Endothelial cell of hepatic sinusoid (primary cell): Measurements from ENCODE around the gene IFNGR2.
"Not testable (repeated sequence)": the region's sequence is repeated elsewhere in the genome, so short reads cannot be mapped to it uniquely, and the experiment has no call there.

Experiments
- in situ Hi-C: cut with HindIII; loops from 2 replicates; pipeline ENCODE4 v1.10.0; 2017; ENCODE audit warnings: low sequenced_read_pairs

The IFNGR2 gene

GRCh38 chr21:33433425-33434114, 30.4 kb downstream of the IFNGR2 start:
- in situ Hi-C loops, result no loop called here

GRCh38 chr21:33434770-33435360, 31.7 kb downstream of the IFNGR2 start:
- in situ Hi-C loops, result no loop called here

DNA sequence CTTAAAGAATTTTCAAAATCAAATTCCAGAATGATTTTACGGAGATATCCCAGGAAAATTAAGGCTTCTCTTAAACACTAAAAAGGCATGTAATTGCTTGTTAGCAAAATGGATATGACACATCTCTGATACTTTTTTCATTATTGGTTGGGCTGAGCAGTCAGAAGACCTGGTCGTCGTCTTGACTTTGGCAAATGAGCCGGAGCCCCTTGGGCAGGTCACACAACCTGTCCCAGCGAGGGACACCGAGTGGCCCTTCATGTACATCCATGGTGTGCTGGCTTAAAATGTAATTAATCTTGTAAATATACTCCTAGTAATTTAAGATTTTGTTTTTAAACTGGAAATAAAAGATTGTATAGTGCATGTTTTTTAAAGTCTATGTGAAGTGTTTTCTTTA, 33.9 kb downstream of the IFNGR2 start:
- in situ Hi-C loops, result no loop called here

GRCh38 chr21:33441489-33442477, 38.6 kb downstream of the IFNGR2 start:
- in situ Hi-C loops, result no loop called here

- in situ Hi-C loops, result no loop called here
Observed at GRCh38 chr21:33443194-33443593, 40.0 kb downstream of the IFNGR2 start.

- in situ Hi-C loops, result no loop called here
Observed at GRCh38 chr21:33444499-33444898, 41.3 kb downstream of the IFNGR2 start.

DNA sequence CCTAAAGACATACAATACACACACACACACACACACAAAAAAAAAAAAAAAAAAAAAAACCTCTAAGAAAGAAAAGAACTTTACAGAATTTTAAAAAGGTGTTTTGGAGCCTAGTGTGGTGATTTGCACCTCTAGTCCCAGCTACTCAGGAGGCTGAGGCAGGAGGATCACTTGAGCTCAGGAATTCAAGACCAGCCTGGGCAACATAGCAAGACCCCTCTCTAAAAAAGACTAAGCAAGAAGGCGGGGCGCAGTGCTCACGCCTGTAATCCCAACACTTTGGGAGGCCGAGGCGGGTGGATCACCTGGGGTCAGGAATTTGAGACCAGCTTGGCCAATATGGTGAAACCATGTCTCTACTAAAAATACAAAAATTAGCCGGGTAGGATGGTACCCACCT, 43.4 kb downstream of the IFNGR2 start:
- in situ Hi-C loops, result not testable (repeated sequence)

DNA sequence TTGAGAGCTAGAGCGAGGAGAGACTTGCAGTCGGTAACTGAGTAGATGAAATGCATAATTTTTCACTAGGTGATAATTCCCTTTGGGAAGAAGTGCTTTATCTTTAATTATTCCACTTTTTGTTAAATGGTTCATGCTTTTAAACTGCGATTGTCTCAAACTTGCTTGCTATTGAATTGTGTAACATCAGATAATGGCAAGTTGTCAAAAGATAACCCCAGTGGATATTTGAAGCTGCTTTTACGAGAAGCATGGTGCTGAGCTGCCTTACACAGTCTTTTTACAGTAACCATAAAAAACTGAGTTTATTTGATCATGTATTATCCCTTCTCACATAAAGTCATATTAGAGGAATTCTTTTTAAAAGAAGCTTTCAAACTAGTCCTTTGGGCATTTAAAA, 46.4 kb downstream of the IFNGR2 start:
- in situ Hi-C loops, result loop anchor here (10.0 kb wide), 1 partner anchor 245 kb away; no protein-coding TSS in a partner anchor

DNA sequence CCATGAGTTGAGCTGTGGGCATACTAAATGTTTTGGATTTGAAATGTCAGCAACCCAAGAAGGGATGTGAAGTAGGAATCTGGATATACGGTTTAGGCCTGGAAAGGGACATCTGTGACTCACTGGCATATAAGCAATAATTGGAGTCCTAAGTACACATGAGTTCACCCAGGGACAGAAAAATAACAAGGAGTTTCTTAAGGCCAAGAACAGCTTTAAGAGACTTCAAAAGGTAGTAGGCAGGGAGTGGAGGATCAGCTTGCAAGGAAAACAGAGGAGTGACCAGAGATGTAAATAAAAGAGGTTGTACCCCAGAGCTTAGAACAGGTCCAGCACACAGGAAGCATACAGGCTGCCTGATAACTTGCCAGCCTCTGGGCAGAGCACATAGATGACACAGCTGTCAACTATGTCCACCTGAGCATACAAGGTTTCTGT, 48.4 kb downstream of the IFNGR2 start:
- in situ Hi-C loops, result loop anchor here (10.0 kb wide), 1 partner anchor 247 kb away; no protein-coding TSS in a partner anchor

GRCh38 chr21:33452362-33452761, 49.1 kb downstream of the IFNGR2 start:
- in situ Hi-C loops, result loop anchor here (10.0 kb wide), 1 partner anchor 248 kb away; no protein-coding TSS in a partner anchor

GRCh38 chr21:33455686-33456446, 52.7 kb downstream of the IFNGR2 start:
- in situ Hi-C loops, result loop anchor here (10.0 kb wide), 1 partner anchor 251 kb away; no protein-coding TSS in a partner anchor

- in situ Hi-C loops, result loop anchor here (10.0 kb wide), 1 partner anchor 254 kb away; no protein-coding TSS in a partner anchor
Observed at GRCh38 chr21:33458861-33459260, 55.6 kb downstream of the IFNGR2 start.

DNA sequence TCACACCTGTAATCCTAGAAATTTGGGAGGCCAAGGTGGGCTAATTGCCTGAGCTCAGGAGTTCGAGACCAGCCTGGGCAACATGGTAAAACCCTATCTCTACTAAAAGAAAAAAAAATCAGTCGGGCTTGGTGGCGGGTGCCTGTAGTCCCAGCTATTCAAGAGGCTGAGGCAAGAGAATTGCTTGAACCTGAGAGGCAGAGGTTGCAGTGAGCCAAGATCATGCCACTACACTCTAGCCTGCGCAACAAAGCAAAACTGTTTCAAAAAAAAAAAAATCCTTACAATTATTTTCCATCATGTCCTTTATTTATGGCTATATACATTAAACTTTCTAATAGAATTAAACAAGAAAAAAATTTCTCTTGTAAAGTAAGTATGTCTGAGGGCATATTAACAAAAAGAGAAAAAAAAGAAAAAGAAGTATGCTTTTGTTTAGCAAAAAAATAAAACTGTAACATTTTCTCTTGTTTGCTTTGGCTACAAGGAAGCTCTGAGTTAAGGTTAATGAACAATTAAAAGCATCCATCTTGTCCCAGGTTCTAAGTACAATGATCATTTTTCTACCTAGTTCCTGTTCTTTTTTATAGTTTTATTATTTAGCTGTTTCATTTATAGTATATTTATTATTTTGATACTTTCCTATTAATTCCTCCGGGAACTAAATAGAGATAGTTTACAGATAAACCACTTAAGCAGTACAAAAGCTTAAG, 58.5 kb downstream of the IFNGR2 start:
- in situ Hi-C loops, result no loop called here

- in situ Hi-C loops, result not testable (repeated sequence)
Observed at GRCh38 chr21:33469183-33469582, 66.0 kb downstream of the IFNGR2 start.

DNA sequence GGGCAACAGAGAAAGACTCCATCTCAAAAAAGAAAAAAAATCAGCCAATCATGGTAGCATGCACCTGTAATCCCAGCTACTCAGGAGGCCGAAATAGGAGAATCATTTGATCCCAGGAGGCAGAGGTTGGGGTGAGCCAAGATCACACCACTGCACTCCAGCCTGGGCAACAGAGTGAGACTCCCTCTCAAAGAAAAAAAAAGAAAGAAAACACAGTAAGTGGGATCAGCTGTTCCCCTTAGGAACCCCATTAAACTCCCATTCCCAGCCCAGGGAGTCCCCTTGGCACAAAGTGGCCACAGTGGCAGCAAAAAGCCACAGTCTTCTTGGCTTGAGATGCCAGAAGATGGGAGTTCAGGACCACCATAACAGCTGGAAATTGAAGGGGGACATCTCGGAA, 67.5 kb downstream of the IFNGR2 start:
- in situ Hi-C loops, result no loop called here

DNA sequence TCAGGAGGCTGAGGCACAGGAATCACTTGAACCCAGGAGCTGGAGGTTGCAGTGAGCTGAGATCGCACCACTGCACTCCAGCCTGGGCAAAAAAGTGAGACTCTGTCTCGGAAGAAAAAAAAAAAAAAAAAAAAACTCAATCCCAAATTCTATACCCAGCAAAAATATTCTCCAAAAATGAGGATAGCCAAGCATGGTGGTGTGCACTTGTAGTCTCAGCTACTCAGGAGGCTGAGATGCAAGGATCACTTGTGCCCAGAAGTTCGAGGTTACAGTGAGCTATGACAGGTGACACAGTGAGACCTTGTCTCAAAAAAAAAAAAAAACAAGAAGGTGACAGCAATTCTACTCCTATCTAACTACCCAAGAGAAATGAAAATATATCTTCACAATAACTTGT, 70.1 kb downstream of the IFNGR2 start:
- in situ Hi-C loops, result no loop called here

DNA sequence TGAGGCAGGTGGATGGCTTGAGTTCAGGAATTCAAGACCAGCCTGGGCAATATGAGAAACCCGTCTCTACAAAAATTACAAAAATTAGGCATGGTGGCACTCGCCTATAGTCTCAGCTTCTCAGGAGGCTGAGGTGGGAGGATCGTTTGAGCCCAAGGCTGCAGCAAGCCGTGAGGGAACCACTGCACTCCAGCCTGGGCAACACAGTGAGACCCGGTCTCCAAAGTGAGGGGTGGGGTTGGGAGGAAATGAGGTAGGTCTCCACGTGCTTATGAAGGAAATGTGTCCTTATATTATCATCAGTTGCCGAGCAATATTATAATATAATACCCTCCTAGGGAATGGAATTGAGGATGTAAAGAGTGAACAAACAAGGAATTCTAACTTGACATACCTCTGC, 73.9 kb downstream of the IFNGR2 start:
- in situ Hi-C loops, result no loop called here

DNA sequence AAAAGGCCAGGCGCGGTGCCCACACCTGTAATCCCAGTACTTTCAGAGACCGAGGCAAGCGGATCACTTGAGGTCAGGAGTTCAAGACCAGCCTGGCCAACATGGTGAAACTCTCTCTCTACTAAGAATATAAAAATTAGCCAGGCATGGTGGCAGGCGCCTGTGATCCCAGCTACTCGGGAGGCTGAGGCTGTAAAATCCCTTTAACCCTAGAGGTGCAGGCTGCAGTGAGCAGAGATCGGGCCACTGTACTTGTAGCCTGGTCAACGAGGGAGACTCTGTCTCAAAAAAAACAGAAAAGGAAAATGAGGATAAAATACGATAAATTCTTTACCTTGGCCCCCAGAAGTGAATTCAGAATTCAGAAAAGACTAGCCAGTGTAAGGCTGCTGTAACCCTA, 75.0 kb downstream of the IFNGR2 start:
- in situ Hi-C loops, result no loop called here

GRCh38 chr21:33478935-33479678, 75.9 kb downstream of the IFNGR2 start:
- in situ Hi-C loops, result no loop called here
